Activated CD4-positive, alpha-beta memory T cell treated with anti-CD3 and anti-CD28 coated beads for 36 hours (primary cell): Measurements from ENCODE around the gene GLIS1. TPM values are rescaled to one million over a fixed set of nuclear protein-coding genes. Genes with fewer than 3 reads are reported as not detected.

Experiments used
- CTCF ChIA-PET: fragments of 350-600 bp; sonication (Branson Sonifier 250); formaldehyde crosslinking; loops from one replicate; lab custom pipeline; 2021; ENCODE audit warnings: antibody characterized with exemption, inconsistent platforms; lab: Charles Lee
- POLR2A ChIA-PET: fragments of 350-600 bp; sonication (Branson Sonifier 250); formaldehyde crosslinking; loops from one replicate; lab custom pipeline; 2021; ENCODE audit warnings: antibody characterized with exemption; lab: Charles Lee
- DNase-seq: peaks from one replicate; pipeline ENCODE4 v3.0.0-alpha.2; 2020
- H3K27ac Mint-ChIP-seq: one replicate; pipeline ENCODE4 v1.8.0; 2021; ENCODE audit warnings: mixed read lengths
- H3K27me3 Mint-ChIP-seq: one replicate; pipeline ENCODE4 v1.8.0; 2021; ENCODE audit warnings: mixed read lengths
- H3K36me3 Mint-ChIP-seq: one replicate; pipeline ENCODE4 v1.8.0; 2021; ENCODE audit warnings: mixed read lengths
- H3K4me1 Mint-ChIP-seq: one replicate; pipeline ENCODE4 v1.8.0; 2021; ENCODE audit warnings: low read depth, mixed read lengths
- H3K4me3 Mint-ChIP-seq: one replicate; pipeline ENCODE4 v1.8.0; 2021; ENCODE audit warnings: mild to moderate bottlenecking, mixed read lengths
- H3K9me3 Mint-ChIP-seq: one replicate; pipeline ENCODE4 v1.8.0; 2021; ENCODE audit warnings: mixed read lengths
- intact Hi-C: fragments of 100-400 bp; cut with micrococcal nuclease; formaldehyde crosslinking; loops from one replicate; pipeline ENCODE4 v1.15.1; 2023
- total RNA-seq, 2 experiments: library from RNA; stranded (reverse); gene quantifications; one replicate each; pipeline ENCODE4 v1.2.3, GENCODE V29; 2021

Gene GLIS1
- total RNA-seq, 2 experiments from 2014 or later = not detected

DNA sequence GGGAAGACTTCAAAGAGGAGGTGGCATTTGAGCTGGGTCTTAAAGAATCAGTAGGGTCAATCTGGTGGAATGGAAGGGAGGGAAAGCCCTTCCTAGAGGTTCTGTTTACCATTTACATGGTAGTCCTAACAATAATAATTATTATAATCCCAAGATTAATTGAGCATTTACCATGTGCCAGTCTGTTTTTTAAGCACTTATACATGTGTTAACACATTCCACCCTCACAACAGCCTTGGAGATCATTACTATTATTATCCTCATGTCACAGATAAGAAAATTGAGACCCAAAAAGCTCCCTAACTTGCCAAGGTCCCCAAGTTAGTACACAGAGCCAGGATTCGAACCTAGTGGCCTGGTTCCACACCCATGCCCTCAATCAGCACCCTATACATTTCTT is 10.8 kb downstream of the GLIS1 start:
- Mint-ChIP-seq H3K4me1 (no peaks in the 10 kb centered on the region), H3K27me3 (no peaks in the 10 kb centered on the region), H3K27ac (no peak overlapping the region), H3K9me3 (no peaks in the 10 kb centered on the region), H3K36me3 (no peaks in the 10 kb centered on the region), H3K4me3 (no peak overlapping the region)
- ChIA-PET CTCF (interaction anchor here (0.5 kb wide), 1 partner anchor 85 kb away, joined by 3 read pairs; no protein-coding TSS in a partner anchor), POLR2A (no interaction called here)
- no peak for DNase-seq
- intact Hi-C loops = no loop called here

DNA sequence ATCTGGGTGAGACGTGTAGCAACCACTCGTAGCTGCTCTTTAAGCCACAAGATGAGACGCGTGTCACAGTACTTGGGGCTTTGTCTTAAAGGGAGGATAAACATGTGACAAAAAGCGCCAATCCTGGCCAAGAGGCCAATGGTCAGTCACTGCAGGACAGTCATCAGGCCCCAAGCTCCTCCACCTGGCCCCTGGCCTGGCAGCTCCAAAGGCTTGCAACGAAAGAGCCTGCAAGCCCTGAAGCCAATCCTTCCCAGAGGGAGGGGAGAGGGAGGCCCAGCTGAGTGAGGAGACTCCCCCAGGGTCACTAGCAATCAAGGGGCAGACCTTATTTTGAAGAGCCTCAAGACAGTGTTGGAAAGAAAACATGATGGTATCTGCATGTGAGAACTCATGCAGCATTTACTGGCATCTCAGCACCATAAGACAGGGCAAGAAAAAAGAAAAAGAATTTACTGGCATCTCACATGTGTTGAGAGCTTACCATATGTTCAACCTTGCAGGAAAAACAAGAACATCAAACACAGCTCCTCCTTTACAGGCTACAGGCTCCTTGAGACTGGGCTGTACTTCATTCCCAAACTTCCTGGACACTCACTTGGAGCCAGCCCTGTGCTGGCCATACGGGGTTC is 11.4 kb downstream of the GLIS1 start:
- Mint-ChIP-seq H3K4me1 (no peaks in the 10 kb centered on the region), H3K36me3 (no peaks in the 10 kb centered on the region), H3K27ac (no peak overlapping the region), H3K4me3 (no peak overlapping the region), H3K9me3 (no peaks in the 10 kb centered on the region), H3K27me3 (no peaks in the 10 kb centered on the region)
- DNase-seq = no peak
- ChIA-PET POLR2A (no interaction called here), CTCF (no interaction called here)
- intact Hi-C loops = no loop called here

DNA sequence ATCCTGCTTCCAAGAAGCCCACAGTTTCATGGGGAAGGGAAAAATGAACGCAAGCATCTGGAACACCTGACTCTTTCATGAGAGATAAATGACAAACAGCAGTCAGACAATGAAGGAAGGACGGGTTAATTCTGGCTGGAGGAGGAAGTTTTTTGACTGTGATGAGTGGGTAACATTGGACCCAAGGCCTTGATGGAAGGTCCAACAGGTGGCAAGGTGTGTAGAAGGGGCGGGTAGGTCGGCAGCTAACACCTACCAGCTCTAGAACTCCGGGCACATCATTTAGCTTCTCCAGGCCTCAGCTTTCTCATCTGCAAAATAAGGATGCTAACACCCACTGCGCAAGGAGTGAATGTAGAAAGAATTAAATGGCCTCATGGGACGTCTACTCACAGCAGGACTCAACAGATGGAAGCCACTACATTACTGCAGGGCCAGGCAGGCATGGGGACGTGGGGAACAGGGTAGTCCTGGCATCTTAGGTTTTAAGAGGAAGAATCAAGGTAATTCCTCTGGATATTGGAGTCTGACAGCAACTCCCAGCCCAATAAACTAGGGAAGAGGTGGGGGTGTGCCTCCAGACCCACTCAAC is 12.9 kb downstream of the GLIS1 start:
- Mint-ChIP-seq H3K4me3 (no peak overlapping the region), H3K9me3 (no peaks in the 10 kb centered on the region), H3K36me3 (no peaks in the 10 kb centered on the region), H3K27me3 (no peaks in the 10 kb centered on the region), H3K27ac (no peak overlapping the region), H3K4me1 (no peaks in the 10 kb centered on the region)
- intact Hi-C loops = no loop called here
- no peak for DNase-seq
- CTCF ChIA-PET = no interaction called here
- POLR2A ChIA-PET = no interaction called here

DNA sequence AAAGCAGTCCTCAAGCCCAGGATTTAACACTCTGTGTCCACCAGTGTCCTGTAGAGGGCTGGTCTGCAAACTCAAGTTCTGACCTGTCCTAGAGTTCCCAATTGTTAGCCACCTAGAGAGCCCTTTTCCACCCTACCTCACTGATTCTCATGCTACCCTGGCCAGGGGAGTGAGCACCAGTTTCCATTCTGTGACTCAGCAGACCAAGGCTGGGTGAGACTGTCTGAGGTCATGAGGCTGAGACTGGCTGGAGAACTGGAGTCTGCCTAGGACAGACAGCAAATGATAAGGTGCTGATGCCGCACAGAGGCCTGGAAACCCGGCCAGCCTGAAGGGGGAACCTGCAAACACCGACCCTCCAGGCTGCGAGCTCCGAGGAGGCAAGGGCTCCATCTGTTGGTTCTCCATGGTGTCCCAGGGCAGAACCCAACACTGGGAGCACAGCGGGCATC is 13.7 kb downstream of the GLIS1 start:
- intact Hi-C loops = no loop called here
- CTCF ChIA-PET = interaction anchor here (1.8 kb wide), 2 partner anchors 10 to 240 kb away, joined by 4 to 5 read pairs; no protein-coding TSS in a partner anchor
- Mint-ChIP-seq H3K27ac (no peak overlapping the region), H3K4me3 (no peak overlapping the region), H3K36me3 (no peaks in the 10 kb centered on the region), H3K27me3 (no peaks in the 10 kb centered on the region), H3K9me3 (no peaks in the 10 kb centered on the region), H3K4me1 (no peaks in the 10 kb centered on the region)
- POLR2A ChIA-PET = no interaction called here
- DNase-seq = peak; percentile 29

DNA sequence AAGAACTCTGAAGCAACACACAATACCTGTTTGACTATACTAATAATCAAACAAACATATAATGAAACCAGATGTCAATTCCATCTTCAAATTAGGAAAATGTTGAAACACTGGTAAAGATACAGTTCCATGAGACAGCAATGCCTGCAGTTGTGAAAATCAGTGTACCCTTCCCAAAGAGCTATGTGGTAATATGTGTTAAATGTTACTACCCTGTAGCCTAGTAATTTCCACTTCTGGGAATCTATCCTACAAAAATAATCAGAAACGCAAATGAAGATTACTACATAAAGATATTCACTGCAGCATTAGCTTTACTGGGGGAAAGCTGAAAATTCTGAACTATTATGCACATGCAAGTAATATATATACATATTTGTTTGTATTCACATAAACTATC is 16.9 kb downstream of the GLIS1 start:
- no peak for DNase-seq
- Mint-ChIP-seq H3K9me3 (no peaks in the 10 kb centered on the region), H3K4me3 (no peak overlapping the region), H3K36me3 (no peaks in the 10 kb centered on the region), H3K4me1 (no peaks in the 10 kb centered on the region), H3K27me3 (peaks cover 8% of the 10 kb centered on the region), H3K27ac (no peak overlapping the region)
- ChIA-PET CTCF (interaction anchor here (0.9 kb wide), 1 partner anchor 14 kb away, joined by 3 read pairs; no protein-coding TSS in a partner anchor), POLR2A (no interaction called here)
- intact Hi-C loops = no loop called here

- H3K36me3 Mint-ChIP-seq = no peaks in the 10 kb centered on the region
- H3K27ac Mint-ChIP-seq = no peak overlapping the region
- H3K4me3 Mint-ChIP-seq = no peak overlapping the region
- ChIA-PET POLR2A (no interaction called here), CTCF (interaction anchor here (0.9 kb wide), 1 partner anchor 15 kb away, joined by 3 read pairs; no protein-coding TSS in a partner anchor)
- H3K9me3 Mint-ChIP-seq = no peaks in the 10 kb centered on the region
- no peaks in the 10 kb centered on the region for H3K4me1 Mint-ChIP-seq
- H3K27me3 Mint-ChIP-seq = peaks cover 8% of the 10 kb centered on the region
- no peak for DNase-seq
- intact Hi-C loops = no loop called here
Observed at GRCh38 chr1:53721088-53721487, 17.9 kb downstream of the GLIS1 start.

DNA sequence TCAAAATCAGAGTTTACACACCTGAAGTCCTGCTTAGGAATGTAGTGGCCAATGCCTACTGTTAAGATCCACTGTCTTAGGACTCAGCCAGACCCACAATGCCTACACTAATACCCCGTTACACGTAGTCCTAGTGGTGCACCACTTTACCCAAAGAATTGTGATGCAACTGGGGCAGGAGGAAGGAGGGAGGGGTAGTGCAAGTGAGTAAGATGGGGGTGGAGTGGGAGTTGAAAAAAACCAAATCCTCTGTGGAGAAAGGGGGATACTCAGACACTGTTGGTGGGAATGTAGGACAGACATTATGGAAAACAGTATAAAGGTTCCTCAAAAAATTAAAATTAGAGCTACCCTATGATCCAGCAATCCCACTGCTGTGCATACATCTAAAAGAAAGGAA is 19.5 kb downstream of the GLIS1 start:
- no peak overlapping the region for H3K27ac Mint-ChIP-seq
- CTCF ChIA-PET = no interaction called here
- H3K9me3 Mint-ChIP-seq = no peaks in the 10 kb centered on the region
- peaks cover 8% of the 10 kb centered on the region for H3K27me3 Mint-ChIP-seq
- no peak overlapping the region for H3K4me3 Mint-ChIP-seq
- DNase-seq = no peak
- H3K36me3 Mint-ChIP-seq = no peaks in the 10 kb centered on the region
- intact Hi-C loops = no loop called here
- no peaks in the 10 kb centered on the region for H3K4me1 Mint-ChIP-seq
- POLR2A ChIA-PET = no interaction called here

- intact Hi-C loops = no loop called here
- H3K9me3 Mint-ChIP-seq = no peaks in the 10 kb centered on the region
- H3K27ac Mint-ChIP-seq = no peak overlapping the region
- H3K4me3 Mint-ChIP-seq = no peak overlapping the region
- POLR2A ChIA-PET = no interaction called here
- CTCF ChIA-PET = interaction anchor here (0.7 to 1.5 kb wide), 2 partner anchors 35 to 1482 kb away, joined by 3 to 4 read pairs; no protein-coding TSS in a partner anchor
- DNase-seq = no peak
- no peaks in the 10 kb centered on the region for H3K4me1 Mint-ChIP-seq
- no peaks in the 10 kb centered on the region for H3K36me3 Mint-ChIP-seq
- peaks cover 11% of the 10 kb centered on the region for H3K27me3 Mint-ChIP-seq
Observed at GRCh38 chr1:53718443-53718842, 20.5 kb downstream of the GLIS1 start.

DNA sequence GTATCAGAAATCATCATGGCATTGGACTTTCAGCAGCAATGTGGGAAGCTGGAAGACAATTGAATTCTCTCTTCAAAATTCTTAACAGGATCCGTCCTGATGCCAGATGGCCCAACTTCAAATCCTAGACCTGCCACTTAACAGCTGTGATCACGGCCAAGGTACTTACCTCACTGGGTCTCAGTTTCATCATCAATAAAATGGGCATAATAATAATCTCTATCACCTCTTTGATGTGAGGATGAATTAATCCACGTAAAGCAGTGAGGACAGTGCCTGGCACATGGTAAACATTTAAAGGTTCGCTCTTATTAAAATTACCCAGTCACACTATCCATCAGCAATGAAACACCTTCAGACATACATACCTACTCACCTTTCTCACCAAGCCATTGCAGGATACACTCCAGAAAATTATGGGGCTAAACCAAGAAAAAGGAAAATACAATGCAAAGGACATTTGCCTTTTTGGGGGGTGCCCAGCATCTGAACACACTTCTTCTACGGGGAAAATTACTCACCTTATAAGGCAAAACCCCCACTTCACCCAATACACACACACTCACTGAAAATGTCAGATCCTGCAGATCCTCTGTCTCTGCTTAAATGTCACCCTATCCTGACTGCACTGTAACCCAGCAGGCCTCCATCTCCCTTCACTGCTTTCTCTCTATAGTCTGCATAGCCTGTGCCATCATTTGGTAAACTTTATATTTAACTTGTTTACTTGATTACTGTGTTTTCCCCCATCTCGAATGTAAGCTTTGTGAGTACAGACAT is 21.7 kb downstream of the GLIS1 start:
- Mint-ChIP-seq H3K27ac (no peak overlapping the region), H3K9me3 (no peaks in the 10 kb centered on the region), H3K36me3 (no peaks in the 10 kb centered on the region), H3K4me1 (no peaks in the 10 kb centered on the region), H3K27me3 (peaks cover 11% of the 10 kb centered on the region), H3K4me3 (no peak overlapping the region)
- CTCF ChIA-PET = interaction anchor here (1.5 kb wide), 1 partner anchor 36 kb away, joined by 4 read pairs; no protein-coding TSS in a partner anchor
- POLR2A ChIA-PET = no interaction called here
- DNase-seq = no peak
- intact Hi-C loops = no loop called here

GRCh38 chr1:53716150-53716549 is 22.8 kb downstream of the GLIS1 start:
- DNase-seq = no peak
- peaks cover 11% of the 10 kb centered on the region for H3K27me3 Mint-ChIP-seq
- POLR2A ChIA-PET = no interaction called here
- no peak overlapping the region for H3K4me3 Mint-ChIP-seq
- CTCF ChIA-PET = interaction anchor here (1.2 kb wide), 2 partner anchors 8 to 38 kb away, joined by 4 to 5 read pairs; no protein-coding TSS in a partner anchor
- H3K27ac Mint-ChIP-seq = no peak overlapping the region
- H3K36me3 Mint-ChIP-seq = no peaks in the 10 kb centered on the region
- H3K4me1 Mint-ChIP-seq = no peaks in the 10 kb centered on the region
- no peaks in the 10 kb centered on the region for H3K9me3 Mint-ChIP-seq
- intact Hi-C loops = no loop called here

- peak; percentile 15 for DNase-seq
- Mint-ChIP-seq H3K36me3 (no peaks in the 10 kb centered on the region), H3K27me3 (peaks cover 11% of the 10 kb centered on the region), H3K4me1 (no peaks in the 10 kb centered on the region), H3K9me3 (no peaks in the 10 kb centered on the region), H3K27ac (no peak overlapping the region), H3K4me3 (no peak overlapping the region)
- intact Hi-C loops = no loop called here
- CTCF ChIA-PET = interaction anchor here (1.2 kb wide), 2 partner anchors 9 to 39 kb away, joined by 4 to 5 read pairs; no protein-coding TSS in a partner anchor
- POLR2A ChIA-PET = no interaction called here
Observed at GRCh38 chr1:53715478-53715877, 23.5 kb downstream of the GLIS1 start.

- CTCF ChIA-PET = no interaction called here
- POLR2A ChIA-PET = no interaction called here
- no peaks in the 10 kb centered on the region for H3K4me1 Mint-ChIP-seq
- no peak overlapping the region for H3K27ac Mint-ChIP-seq
- intact Hi-C loops = no loop called here
- peaks cover 3% of the 10 kb centered on the region for H3K27me3 Mint-ChIP-seq
- no peak overlapping the region for H3K4me3 Mint-ChIP-seq
- no peaks in the 10 kb centered on the region for H3K9me3 Mint-ChIP-seq
- DNase-seq = no peak
- no peaks in the 10 kb centered on the region for H3K36me3 Mint-ChIP-seq
Observed at GRCh38 chr1:53712276-53712675, 26.7 kb downstream of the GLIS1 start.
